ENCODE results near the gene TTLL4.
"Not testable (repeated sequence)": the region's sequence is repeated elsewhere in the genome, so short reads cannot be mapped to it uniquely, and the experiment has no call there.

Gene TTLL4

DNA sequence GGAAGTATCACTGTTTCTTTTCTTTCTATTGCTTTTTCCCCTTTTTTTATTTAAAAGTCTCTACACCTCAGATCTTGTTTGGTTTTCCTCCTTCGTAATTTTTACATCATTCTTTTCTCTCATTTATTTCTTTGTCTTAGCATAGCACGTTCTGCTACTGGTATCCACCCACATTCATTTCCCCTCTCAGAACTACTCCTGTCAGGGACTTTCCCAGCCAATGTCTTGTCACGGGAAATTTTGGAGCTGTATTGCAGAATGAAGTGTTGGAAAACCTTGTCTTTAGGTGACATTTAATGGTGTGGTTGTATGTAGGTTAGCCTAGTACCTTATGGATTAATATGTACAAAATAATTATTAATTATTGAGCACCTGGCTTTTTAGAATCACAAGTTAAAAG is 34.0 kb downstream of the TTLL4 start:
- DNase-seq (ENCODE audit: low spot score) = no peak

DNA sequence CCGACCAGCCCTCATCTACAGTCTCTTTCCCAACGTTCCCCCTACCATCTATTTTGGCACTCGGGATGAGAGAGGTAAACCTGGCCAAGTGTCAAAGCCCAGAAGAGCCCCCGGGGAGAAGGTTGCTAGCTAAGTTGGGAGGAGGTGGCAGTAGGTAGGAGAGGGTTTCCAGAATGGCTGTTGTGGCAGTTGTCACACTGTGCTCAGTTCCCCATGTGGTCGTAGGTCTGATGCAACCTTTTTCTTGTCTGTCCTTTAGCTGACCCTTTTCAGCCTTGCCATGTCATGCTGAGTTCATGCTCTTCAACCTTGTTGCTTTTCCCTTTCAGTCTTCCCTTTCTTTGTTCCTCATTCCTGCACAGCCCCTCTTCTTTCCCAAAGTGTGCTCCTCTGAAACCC is 34.5 kb downstream of the TTLL4 start:
- no peak for DNase-seq (ENCODE audit: low spot score)

DNA sequence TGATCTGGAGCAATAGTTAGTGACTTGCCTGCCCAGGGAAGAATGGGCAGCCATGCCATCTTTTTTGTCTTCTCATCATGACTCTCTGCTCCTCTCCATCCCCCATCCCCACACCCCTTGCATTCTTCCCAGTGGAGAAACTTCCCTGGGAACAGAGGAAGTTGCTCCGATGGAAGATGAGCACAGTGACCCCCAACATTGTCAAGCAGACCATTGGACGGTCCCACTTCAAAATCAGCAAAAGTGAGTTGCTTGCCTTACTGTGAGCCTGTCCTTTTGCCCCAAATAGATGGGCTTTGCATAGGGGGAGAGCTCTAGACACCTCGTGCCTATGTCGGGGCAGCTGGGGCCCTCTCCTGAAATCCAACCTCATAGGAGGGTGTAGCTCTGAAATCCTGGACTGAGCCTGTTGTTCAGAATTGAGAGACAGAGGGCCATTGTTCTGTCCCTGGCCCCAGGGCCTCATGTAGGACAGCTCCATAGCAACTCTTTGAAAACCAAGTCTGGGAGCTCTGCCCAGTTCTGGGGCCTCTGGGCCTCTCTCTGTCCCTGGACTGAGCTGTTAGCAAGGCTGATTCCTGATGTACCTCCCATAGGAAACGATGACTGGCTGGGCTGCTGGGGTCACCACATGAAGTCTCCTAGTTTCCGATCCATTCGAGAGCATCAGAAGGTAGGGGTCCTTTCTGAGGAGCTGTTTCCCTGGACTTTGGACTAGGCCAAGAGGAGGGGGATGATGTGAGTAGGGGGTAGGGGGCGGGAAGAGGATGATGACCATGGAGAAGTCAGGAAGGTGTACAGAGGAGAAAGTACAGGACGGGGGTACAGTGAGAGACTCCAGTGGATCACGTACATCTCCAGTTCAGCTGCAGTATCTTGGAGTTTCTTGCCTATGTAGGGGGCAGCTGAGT is 35.2 kb downstream of the TTLL4 start:
- no peak for DNase-seq (ENCODE audit: low spot score)

DNA sequence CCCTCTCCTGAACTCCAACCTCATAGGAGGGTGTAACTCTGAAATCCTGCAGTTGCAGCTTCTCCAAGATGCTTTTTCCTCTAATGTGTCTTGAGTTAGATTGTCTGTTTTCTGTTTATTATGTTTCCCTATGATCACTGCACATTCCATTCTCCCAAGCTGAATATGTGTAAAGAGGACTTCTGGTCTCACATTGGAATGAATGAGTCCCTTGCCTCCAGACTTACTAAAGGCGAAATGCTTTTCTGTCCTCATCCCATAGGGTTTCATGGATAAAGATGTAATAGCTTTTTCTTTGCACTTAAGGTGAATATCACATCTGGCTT is 35.8 kb downstream of the TTLL4 start:
- no peak for DNase-seq (ENCODE audit: low spot score)

DNA sequence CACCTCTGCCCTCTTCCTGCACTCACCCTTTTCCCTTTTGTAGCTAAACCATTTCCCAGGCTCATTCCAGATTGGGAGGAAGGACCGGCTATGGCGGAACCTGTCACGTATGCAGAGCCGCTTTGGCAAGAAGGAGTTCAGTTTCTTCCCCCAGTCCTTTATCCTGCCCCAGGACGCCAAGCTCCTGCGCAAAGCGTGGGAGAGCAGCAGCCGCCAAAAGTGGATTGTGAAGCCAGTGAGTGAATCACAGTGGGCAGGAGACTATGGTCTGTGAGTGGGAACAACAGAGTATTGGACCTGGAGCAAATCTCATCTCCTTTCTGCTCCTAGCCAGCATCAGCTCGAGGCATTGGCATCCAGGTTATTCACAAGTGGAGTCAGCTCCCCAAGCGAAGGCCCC is 36.3 kb downstream of the TTLL4 start:
- no peak for DNase-seq (ENCODE audit: low spot score)

DNA sequence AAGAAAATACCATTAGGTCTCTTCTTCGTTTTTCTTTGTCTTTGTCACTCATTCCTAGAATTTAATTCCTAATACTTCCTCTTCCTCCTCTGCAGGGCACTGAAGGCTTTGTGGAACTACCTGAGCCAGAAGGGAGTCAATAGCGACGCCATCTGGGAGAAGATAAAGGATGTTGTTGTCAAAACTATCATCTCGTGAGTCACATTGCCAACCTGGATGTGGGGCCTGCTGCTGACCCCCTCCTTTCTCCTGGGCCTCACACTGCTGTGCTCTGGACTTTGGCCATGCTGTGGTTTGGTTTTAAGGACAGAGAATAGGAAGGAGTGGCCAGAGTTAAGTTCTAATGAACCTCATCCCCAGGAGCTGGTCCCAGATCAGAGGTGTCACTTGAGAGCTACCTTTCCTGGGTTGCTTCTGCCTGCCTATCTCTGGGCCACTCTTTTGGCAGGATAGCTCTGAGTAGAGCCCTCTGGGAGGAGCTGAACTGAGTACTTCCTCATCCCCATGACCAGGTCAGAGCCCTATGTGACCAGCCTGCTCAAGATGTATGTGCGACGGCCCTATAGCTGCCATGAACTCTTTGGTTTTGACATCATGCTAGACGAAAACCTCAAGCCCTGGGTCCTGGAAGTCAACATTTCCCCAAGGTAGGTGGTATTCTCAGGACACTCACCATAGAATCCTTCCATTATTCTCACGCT is 38.3 kb downstream of the TTLL4 start:
- no peak for DNase-seq (ENCODE audit: low spot score)

DNA sequence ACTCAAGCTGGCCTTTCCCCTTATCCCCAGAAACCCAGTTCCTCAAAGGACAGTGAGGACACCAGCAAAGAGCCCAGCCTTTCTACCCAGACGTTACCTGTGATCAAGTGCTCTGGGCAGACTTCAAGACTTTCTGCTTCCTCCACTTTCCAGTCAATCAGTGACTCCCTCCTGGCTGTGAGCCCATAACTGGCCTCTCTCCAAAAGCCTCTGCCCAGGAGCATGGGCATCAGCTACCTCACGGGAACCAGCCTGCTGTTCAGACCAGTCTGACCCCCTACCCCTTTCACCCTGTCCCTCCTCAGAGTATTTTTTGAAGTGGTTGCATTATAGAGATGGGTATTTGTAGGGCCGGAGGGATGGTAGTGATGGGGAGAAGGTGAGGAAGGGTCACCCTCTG is 43.6 kb downstream of the TTLL4 start:
- DNase-seq (ENCODE audit: low spot score) = no peak

DNA sequence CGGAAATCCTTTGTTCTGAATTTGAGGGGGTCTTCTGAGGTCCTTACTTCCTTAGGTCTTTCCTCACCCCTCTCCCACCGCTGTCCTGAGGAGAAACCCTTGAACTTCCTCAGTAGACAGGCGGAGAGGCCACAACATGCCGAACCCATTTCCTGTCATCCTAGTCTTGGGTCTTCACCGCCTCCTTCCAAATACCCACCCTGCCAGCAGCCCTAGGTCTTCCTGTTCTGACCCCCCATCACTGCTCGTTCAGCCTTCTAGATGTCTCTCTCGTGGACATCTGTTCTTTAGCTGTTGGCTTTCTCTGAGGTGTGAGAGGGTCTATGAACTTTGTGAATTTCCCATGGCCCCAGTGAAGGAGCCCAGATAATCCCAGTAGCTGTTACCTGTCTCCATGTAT is 44.1 kb downstream of the TTLL4 start:
- no peak for DNase-seq (ENCODE audit: low spot score)

DNA sequence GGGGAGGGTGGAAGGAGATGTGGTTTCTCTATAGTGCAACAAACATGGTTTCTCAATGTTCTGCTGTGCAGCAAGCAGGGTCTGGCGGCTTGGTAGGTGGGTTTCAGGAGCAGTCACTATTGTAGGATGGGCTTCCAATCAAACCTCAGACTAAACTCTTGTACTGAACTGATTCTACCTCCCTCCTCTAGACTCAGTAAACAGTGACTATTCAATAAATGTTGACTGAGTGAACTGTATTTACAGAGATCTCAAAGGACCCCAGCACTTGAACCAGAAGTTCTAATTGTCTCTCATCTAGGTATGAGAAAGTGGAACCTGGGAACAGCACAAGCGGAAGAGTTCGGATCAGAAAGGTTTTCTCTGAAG is 44.5 kb downstream of the TTLL4 start:
- DNase-seq (ENCODE audit: low spot score) = no peak

DNA sequence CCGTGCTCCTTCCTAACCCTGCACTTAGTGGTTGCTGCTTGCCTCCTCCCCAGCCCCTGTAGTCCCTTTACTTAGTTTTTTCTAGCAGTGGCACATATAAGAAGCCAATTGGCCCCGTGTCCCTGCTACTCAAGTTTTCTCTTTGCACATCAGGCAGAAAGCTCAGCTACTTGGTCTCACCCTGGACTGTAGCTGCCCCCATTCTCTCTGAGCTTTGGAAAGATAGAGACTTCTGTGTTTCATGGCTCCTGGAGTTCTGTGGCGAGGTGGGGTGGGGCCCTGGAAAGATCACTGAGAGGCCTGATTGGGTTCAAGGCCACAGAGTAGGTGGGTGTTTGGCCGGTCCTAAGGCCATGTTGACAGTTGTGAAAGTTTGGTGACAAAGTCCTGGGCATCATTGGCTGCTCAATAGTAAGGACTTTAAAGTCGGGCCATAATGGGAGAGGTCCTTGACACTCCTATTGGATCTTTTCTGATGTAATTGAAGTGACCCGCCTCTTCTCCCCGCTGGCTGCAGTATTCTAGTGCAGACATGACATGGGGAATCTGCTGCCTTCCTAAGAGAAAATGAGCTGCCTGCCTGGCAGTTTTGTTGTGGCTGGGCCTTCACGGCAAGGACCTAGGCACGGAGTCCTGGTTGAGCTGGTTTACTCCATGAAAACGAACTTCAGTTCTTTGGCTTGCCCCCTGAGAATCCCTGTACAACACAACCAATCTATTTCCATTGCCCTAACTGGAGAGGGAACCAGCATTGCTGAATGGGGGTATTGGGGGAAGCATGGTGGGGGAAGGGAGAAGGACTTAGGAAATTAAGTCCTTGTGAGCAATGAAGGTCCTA is 45.2 kb downstream of the TTLL4 start:
- DNase-seq (ENCODE audit: low spot score) = no peak

DNA sequence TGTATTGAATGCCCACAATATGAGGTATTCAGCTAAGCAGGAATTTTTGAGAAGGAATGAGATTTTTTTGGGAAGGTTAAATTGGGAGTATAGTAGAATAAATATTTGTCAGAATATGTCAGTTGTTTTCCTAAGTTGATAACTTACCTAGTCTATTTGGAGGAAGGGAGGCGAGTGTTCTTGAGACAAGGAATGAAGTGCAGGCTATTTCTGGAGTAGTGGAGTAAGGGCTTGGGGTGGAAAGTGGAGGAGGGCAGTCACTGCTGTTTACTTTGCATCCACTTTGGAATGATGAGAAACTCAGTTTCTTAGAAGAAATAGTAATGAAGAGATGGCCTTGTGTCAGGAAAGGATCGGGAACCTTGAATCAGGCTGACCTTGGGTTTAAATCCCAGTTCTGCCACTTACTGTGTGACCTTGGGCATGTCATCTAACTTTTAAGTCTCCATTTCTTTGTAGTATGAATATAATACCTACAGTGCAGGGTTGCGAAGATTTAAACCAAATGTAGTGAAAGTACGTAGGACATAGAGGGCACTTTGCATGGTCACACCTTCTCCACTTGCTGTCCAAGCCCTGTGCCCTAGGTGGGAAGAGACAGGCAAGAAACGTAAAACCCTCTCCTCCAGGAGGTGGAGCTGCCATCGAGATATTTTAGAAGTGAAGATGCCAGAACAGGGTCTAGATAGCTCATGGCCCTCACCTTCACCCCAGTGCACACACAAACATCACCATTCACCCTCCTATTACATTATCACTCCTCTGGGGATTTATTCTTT is 46.2 kb downstream of the TTLL4 start:
- no peak for DNase-seq (ENCODE audit: low spot score)

DNA sequence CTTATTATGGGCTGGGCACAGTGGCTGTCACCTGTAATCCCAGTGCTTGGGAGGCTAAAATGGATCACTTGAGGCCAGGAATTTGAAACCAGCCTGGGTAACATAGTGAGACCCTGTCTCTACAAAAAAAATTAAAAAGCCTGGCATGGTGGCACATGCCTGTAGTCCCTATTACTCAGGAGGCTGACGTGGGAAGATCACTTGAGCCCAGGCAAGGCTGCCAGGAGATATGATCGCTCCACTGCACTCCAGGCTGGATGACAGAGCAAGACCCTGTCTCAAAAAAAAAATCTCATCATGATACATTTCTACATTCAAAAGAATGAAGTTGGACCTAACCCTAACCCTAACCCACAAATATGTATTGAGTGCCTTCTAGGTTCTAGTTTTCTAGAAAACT is 51.2 kb downstream of the TTLL4 start:
- DNase-seq (ENCODE audit: low spot score) = no peak

DNA sequence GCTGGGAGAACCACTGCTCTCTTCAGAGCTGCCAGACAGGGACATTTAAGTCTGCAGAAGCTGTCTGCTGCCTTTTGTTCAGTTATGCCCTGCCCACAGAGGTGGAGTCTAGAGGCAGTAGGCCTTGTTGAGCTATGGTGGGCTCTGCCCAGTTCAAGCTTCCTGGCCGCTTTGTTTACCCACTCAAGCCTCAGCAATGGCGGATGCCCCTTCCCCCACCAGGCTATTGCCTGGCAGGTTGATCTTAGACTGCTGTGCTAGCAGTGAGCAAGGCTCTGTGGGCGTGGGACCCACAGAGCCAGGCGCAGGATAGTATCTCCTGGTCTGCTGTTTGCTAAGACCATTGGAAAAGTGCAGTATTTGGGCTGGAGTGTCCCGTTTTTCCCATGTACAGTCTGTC is 62.1 kb downstream of the TTLL4 start:
- DNase-seq (ENCODE audit: low spot score) = not testable (repeated sequence)

DNA sequence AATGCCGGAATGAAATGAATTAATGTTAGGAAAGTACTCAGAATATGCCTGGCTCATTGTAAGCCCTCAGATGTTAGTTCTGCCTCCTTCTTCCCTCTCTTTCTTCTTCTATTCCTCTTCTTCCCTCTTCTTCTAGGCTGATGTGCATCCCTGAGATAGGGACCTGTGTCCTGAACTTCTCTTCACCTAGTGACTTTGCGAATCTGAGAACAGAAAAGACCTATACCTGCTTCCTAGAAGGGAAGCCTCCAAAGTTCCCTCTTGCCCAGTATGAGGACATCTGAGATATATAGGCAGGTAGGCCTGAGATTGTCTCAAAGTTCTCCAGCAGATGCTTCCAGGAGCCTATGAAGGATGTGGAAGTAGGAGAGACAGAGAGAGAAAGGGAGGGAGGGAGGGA is 63.2 kb downstream of the TTLL4 start:
- no peak for DNase-seq (ENCODE audit: low spot score)

DNA sequence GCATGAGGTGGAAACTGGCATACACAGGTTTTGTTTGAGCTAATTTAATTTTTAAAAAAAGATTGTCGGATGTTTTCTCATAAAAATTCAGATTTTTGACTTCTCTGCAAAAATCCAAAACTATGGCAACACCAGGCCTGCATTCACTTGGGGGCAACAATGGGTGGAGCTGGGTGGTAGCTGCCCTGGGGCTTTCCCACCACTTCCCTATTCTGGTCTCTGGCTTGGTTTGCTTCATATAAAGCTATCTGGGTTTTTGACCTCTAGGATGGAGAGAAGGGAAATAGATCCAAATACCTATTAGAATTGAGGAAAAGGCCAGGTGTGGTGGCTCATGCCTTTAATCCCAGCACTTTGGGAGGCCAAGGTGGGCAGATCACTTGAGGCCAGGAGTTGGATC is 65.9 kb downstream of the TTLL4 start:
- DNase-seq (ENCODE audit: low spot score) = no peak

DNA sequence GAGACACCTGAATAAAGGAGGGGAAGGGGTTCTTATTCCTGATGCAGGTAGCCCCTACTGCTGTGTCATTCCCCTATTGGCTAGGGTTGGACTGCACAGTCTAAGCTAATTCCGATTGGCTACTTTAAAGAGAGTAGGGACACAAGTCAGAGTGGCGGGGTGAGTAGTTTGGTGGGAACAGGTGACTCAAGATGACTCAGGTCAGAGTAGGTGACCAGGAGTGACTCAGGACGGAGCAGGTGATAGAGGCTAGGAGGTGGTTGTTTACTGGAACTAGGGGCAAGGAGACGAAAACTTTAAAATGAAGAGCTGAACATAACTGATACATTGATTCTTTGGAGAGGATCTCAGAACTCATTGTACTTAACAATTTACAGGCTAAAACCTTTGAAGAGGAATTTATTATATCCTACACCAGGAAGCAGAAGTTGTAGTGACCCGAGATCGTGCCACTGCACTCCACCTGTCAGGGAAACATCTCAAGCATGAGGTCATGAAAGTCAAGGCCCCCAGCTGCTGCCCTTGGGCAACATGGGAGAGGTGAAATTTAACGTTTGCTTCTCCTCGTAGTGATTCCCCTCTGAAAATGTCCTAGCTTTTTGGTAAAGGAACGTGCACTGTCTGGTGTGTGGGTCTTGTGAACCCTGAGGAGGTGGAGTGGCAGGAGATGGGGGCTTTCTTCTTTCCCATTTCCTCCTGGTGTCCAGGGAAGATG is 66.8 kb downstream of the TTLL4 start:
- no peak for DNase-seq (ENCODE audit: low spot score)

DNA sequence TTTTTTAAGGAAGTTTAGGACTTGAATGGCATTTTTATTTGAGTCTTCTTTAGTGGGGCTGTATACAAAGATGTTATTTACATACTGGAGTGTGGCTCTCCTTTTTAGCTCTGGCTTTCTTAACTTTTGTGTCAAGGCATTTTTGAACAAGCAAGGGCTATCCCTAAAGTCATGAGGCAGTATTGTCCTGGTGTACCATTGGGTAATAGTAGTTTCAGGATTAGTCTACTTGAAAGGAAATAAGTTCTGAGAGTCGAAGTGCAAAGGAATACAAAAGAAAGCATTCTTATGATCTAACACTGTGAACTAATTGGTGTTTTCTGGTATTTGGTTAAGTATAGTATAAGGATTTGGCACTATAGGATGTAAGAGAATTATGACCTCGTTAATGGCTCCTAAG is 69.4 kb downstream of the TTLL4 start:
- no peak for DNase-seq (ENCODE audit: low spot score)

DNA sequence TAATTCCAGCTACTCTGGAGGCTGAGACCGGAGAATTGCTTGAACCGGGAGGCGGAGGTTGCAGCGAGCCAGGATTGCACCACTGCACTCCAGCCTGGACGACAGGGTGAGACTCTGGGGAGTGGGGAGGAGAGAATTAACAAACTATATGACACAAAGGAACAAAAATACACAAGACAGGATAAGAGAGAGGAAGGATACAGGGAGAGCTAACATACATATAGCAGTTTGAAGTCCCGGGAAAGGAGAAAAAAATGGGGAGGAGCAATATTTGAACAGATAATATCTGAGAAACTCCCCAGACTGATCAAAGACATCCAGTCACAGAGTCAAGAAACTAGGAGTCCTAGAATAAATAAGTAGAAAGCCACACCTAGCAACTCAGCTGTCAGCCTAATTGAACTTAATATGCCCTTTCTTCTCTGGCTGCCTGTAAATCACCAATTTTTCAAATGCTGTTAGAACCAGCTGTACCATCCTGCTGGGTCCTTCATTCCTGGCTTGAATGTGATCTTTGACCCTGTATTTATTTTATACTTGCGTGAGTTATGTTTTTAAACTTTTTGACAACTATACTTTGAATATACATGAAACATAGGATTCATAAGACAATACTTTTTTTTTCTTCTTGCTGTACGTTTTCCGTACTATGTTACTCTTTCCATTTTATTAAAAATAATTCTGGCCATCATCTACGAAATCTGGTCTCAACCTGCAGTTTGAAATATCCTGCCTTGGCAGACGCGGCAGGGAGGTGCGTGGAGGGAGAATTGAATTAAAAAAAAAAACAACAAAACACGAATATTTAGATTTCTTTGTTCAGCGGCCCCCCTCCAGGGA is 70.4 kb downstream of the TTLL4 start:
- no peak for DNase-seq (ENCODE audit: low spot score)

DNA sequence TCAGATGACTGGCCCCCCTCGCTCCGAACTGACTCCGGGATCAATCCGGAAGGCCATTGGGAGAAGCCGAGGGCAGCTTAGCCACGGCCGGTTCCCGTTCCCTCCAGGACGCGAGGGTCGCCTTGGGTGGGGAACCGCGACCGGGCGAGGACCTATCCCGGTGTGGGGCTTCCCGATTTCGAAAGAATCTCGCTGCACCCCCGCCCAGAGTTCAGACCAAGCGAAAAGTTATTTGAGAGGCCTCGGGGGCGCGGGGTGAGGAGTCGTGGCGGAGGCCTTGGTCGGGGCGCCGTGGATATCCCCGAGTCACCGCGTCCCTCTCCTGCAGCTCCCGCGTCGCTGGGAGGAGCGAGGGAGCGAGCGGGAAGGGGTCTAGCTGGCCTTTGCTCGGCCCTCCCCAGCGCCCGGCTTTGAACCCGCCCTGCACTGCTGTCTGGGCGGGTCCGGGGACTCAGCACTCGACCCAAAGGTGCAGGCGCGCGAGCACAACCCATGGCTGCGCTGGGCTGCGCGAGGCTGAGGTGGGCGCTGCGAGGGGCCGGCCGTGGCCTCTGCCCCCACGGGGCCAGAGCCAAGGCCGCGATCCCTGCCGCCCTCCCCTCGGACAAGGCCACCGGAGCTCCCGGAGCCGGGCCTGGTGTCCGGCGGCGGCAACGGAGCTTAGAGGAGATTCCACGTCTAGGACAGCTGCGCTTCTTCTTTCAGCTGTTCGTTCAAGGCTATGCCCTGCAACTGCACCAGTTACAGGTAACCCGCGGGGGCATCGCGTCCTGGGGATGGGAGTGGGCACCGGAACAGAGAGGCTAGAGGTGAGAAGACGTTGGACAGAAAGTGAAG is 71.3 kb downstream of the TTLL4 start, which contains the start of gene CYP27A1:
CYP27A1 (plus strand) TSS at position 457 of the 837 bp plus-strand sequence; CDS start at position 493, 36 bp downstream.
- no peak for DNase-seq (ENCODE audit: low spot score)

DNA sequence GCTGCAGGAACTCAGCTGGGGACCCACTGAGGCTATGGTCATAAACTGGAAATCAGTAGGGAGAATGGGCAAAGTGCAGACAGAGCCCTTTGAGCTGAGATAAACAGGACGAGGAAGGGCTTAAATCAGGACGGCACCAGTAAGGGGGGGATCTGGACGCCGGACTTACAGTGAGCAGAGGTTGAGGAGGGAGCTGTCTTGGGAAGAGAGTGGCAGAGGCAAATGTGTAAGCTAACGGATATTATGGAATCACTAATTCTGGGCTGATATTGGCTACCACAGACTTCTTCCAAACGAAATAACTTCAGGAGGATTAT is 71.9 kb downstream of the TTLL4 start:
- DNase-seq (ENCODE audit: low spot score) = no peak

All from hematopoietic multipotent progenitor cell treated with erythropoietin and hydrocortisone succinate and interleukin-3 and kit ligand, for 17 days (in vitro differentiated cells).